ENCODE data around the gene DENND5B.
A peak's percentile ranks its signal among the peaks of the same experiment; 100 is the strongest.

Gene DENND5B

DNA sequence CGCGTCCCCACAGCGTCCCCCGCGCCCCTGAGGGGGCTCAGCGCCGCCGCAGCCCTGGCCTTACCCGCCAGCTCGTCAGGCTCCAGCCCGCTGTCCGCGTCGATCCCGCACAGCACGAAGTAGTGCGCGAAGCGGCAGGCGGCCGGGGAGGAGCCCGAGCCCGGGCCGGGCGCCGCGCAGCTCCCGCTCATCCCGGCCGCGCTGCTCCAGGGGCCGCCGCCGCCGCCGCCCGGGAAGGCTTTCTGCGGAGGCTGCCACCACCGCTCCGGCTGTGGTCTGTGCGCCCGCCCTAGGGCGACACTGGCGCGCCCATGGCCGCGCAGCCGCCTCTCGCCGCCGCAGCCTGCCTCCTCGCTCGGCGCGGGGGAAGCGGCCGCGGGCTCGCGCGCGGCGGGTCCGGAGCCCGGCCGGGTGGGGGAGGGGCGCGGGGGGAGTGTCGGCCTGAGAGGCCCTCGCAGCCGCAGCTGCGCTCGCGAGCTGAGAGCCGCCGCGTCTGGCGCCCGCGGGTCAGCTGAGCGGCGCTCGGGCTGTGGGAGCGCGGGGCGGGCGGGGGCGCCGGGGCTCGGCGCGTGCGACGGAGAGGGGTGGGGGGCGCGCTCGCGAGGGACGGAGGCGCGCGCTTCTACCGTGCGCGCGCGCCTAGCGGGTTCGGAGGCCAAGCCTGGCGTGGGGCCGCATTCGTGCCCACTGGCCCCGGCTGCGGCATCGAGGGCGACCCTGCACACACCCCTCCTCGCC lies at the start of gene DENND5B:
DENND5B (minus strand) TSS at position 495 of the 738 bp plus-strand sequence; CDS start at position 191, 304 bp downstream.
- in situ Hi-C loops (cut with HindIII; ENCODE audit: low pct_unique_long_range_greater_than_20kb, low sequenced_read_pairs) = no loop called here
- peak; percentile 68 to 83 for DNase-seq (ENCODE audit: low read depth in 1 of 2, low spot score in 1 of 2)
- no peak for TF ChIP-seq JUND (IDR thresholded peaks at IDR 0.05; ENCODE audit: low read depth)

DNA sequence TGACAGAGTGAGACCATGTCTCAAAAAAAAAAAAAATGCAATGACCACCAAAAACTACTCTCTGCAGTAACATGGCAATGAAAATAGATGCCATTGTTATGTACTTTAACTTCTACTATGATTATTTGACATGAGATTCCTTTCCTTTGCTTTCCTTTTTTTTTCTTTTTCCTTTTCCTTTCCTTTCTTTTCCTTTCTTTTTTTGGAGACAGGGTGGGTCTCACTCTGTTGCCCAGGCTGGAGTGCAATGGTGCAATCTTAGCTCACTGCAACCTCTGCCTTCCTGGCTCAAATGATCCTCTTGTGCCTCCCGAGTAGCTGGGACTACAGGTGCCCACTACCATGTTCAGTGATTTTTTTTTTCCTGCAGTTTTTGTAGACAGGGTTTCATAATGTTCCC lies 43.7 kb upstream of the DENND5B start:
- in situ Hi-C loops (cut with HindIII; ENCODE audit: low pct_unique_long_range_greater_than_20kb, low sequenced_read_pairs) = no loop called here

DNA sequence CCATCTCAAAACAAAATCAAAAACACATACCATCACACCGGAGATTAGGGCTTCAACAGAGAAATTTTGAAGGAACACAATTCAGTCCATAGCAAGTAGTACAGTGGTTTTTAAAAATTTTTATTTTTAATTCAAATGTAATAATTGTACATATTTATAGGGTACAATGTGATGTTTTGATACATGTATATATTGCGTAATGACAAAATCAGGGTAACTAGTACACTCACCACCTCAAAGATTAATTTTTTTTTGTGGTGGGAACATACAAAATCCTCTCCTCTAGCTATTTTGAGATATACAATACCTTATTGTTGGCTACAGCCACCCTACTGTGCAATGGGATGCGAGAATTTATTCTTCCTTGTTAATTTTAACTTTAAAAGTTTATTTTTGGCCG lies 42.5 kb upstream of the DENND5B start:
- no peak for TF ChIP-seq JUND (IDR thresholded peaks at IDR 0.05; ENCODE audit: low read depth)
- DNase-seq (ENCODE audit: low read depth in 1 of 2, low spot score in 1 of 2) = no peak
- in situ Hi-C loops (cut with HindIII; ENCODE audit: low pct_unique_long_range_greater_than_20kb, low sequenced_read_pairs) = no loop called here

More for the DNA sequence above, 43.7 kb upstream of the DENND5B start:
- no peak for DNase-seq (ENCODE audit: low read depth in 1 of 2, low spot score in 1 of 2)
- TF ChIP-seq JUND (IDR thresholded peaks at IDR 0.05; ENCODE audit: low read depth) = no peak

DNA sequence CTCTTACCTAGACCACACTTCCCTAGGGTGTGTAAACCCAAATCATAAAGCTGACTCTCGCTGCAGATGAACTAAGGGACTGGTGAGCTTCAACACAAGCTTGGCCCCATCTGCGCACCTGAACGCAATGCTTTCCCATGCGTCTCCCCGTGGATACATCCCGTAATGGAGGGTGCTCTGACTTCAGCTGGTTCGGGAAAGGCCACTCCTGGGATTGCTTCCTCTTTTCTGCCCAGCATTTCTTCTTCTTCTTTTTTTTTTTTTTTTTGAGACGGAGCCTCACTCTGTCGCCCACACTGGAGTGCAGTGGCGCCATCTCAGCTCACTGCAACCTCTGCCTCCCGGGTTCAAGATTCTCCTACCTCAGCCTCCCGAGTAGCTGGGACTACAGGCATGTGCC lies 40.9 kb upstream of the DENND5B start:
- no peak for TF ChIP-seq JUND (IDR thresholded peaks at IDR 0.05; ENCODE audit: low read depth)
- in situ Hi-C loops (cut with HindIII; ENCODE audit: low pct_unique_long_range_greater_than_20kb, low sequenced_read_pairs) = no loop called here
- DNase-seq (ENCODE audit: low read depth in 1 of 2, low spot score in 1 of 2) = no peak

DNA sequence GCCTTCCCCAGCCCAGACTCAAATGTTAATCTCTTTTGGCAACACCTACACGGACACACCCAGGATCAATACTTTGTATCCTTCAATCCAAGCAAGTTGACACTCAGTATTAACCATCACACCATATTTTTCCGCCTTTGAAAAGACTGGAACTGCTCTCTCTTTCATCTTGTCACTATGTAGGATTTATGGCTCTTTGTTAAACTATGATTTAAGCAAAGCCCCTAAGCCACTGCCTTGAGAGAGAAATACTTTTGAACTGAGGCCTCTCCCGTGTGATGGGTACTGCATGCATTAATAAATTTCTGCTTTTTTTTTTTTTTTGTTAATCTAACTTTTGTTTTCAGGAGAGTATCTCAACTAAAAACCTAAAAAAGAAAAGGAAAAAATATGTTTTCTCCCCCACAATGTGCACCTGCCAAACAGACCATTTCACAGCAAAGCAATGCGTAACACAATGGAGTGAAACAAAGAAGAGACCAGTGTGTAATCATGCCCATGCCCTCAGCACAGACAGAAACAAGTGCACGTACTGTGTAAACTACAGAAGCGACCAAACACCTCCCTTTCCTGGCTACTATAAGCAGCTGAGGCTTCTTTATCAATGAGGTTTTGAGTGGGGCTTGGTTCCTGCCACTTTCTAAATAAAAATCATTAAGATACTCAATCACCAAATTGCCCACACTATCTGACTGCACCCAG lies 40.2 kb upstream of the DENND5B start:
- in situ Hi-C loops (cut with HindIII; ENCODE audit: low pct_unique_long_range_greater_than_20kb, low sequenced_read_pairs) = no loop called here
- DNase-seq (ENCODE audit: low read depth in 1 of 2, low spot score in 1 of 2) = no peak
- TF ChIP-seq JUND (IDR thresholded peaks at IDR 0.05; ENCODE audit: low read depth) = no peak

DNA sequence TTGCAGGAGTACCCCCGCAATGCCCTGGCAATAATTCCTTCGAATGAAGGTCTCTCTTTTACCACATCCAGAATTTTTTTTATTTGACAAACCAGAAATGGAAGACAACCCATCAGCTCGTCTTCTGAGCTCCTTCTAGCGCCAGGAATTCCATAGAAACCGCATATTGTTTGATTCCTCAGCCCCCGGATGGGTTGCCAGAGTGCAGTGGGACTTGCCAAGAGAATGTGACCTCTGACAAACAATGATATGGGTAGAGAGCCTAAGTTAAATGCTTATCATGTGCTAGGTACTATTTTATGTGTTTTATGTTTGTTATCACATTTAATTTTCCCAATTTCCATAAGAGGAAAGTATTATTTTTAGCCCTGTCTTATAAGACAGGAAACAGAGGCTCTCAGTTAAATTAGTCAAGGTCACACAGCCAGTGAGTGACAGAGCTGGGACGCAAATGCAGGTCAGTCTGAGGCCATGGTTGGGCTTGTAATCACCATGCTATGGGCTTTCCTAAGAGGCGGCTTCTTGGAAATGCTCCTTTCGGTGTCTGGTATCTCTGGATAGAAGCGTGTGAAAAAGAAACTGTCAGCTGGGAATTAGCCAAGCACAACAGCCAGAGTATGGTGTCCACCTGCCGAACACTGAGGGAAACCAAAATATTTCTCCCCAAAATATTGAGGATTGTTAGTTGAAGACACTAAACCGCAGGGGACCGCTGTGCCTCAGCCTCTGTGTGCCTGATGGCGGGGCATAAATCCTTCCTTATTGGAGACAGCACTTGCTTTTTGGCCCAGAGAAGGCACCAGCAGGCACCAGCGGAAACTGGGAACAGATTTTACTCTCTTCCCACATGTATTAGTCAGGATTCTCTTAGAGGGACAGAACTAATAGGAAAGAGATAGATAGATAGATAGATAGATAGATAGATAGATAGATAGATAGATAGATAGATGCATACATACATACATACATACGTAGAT lies 39.1 kb upstream of the DENND5B start:
- no peak for TF ChIP-seq JUND (IDR thresholded peaks at IDR 0.05; ENCODE audit: low read depth)
- in situ Hi-C loops (cut with HindIII; ENCODE audit: low pct_unique_long_range_greater_than_20kb, low sequenced_read_pairs) = no loop called here
- DNase-seq (ENCODE audit: low read depth in 1 of 2, low spot score in 1 of 2) = no peak

DNA sequence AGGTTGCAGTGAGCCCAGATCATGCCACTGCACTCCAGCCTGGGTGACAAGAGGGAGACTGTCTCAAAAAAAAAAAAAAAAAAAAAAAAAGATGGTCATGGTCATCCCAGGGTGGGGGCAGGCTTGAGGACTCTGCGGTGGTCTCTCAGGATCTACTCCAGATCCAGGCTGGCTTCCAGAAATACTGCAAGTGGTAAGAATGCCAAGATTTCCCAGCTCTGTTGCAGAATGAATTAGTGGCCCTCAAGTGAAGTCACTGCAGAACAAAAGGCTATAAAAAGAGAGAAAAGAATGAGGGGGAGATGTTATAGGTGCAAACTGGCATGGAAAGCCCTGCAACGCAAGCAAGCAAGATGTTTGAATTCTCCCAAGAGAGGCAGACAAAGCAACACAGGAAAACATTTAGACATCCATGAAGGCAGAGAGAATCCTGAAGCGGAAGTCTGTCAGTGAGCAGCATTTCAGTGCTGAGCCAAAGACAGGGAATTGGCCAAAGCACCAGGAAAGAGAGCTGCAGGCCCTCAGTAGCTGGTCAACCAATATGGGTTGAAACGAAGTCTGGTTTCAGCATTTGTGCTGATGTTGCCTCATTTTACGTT lies 36.6 kb upstream of the DENND5B start:
- TF ChIP-seq JUND (IDR thresholded peaks at IDR 0.05; ENCODE audit: low read depth) = no peak
- in situ Hi-C loops (cut with HindIII; ENCODE audit: low pct_unique_long_range_greater_than_20kb, low sequenced_read_pairs) = no loop called here
- DNase-seq (ENCODE audit: low read depth in 1 of 2, low spot score in 1 of 2) = no peak

DNA sequence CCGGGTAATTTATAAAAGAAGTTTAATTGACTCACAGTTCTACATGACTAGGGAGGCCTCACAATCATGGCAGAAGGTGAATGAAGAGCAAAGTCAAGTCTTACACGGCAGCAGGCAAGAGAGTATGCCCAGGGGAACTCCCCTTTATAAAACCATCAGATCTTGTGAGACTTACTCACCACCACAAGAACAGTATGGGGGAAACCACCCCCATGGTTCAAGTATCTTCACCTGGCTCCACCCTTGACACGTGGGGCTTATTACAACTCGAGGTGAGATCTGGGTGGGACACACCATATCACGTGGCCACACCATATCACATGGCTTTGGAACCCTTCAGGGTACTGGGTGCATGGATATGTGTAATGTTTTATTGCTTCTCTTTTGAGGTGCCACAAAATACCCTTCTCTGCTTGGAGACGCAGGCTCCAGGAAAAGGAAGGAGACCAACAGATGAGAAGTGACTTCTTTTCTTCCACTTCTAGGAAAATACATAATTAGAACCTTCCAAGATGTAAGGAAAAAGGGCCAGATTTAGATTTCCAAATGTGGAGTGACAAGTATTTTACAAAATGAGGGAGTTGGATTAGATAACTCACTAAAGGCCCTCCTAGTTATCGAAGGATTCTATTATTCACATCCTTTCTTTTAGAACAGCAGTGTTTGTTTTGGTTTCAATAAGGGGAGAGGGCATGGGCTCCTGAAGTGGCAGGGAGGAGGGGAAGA lies 35.5 kb upstream of the DENND5B start:
- no peak for DNase-seq (ENCODE audit: low read depth in 1 of 2, low spot score in 1 of 2)
- TF ChIP-seq JUND (IDR thresholded peaks at IDR 0.05; ENCODE audit: low read depth) = no peak
- in situ Hi-C loops (cut with HindIII; ENCODE audit: low pct_unique_long_range_greater_than_20kb, low sequenced_read_pairs) = no loop called here

DNA sequence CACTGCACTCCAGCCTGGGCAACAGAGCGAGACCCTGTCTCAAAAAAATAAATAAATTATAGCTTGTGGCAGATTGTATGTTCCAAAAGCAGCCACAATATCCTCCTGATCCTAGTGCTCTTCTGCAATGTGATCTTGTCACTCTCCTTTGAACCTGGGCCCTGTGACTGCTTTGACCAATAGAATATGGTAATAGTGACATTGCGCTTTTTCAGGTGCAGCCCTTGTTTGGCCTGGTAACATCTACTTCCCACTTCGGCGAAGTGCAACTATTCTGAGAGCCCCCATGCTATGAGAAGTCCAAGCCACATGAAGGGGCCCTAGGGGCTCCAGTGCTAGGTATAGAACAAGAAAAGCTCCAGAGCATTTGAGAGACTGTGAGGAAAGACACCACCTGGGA lies 31.1 kb upstream of the DENND5B start:
- no peak for TF ChIP-seq JUND (IDR thresholded peaks at IDR 0.05; ENCODE audit: low read depth)
- in situ Hi-C loops (cut with HindIII; ENCODE audit: low pct_unique_long_range_greater_than_20kb, low sequenced_read_pairs) = no loop called here
- DNase-seq (ENCODE audit: low read depth in 1 of 2, low spot score in 1 of 2) = no peak

DNA sequence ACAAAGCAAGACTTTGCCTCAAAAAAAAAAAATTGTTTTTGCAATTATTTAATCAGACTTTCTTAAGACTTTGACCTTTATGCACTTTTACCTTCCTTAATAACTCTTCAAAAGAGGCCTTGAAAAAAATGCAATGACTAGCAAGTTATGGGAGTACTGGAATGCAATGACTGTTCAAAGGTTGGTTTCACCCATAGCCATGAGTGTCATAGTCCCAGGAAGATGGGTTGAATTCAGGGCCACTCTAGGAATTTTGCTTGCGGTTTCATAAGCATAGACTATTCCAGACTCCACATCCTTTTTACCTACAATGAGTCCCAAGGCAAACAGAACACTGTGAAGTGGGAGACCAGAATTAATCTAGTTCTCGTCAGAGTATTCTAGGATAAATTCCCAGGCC lies 29.4 kb upstream of the DENND5B start:
- in situ Hi-C loops (cut with HindIII; ENCODE audit: low pct_unique_long_range_greater_than_20kb, low sequenced_read_pairs) = no loop called here
- no peak for TF ChIP-seq JUND (IDR thresholded peaks at IDR 0.05; ENCODE audit: low read depth)
- DNase-seq (ENCODE audit: low read depth in 1 of 2, low spot score in 1 of 2) = no peak

DNA sequence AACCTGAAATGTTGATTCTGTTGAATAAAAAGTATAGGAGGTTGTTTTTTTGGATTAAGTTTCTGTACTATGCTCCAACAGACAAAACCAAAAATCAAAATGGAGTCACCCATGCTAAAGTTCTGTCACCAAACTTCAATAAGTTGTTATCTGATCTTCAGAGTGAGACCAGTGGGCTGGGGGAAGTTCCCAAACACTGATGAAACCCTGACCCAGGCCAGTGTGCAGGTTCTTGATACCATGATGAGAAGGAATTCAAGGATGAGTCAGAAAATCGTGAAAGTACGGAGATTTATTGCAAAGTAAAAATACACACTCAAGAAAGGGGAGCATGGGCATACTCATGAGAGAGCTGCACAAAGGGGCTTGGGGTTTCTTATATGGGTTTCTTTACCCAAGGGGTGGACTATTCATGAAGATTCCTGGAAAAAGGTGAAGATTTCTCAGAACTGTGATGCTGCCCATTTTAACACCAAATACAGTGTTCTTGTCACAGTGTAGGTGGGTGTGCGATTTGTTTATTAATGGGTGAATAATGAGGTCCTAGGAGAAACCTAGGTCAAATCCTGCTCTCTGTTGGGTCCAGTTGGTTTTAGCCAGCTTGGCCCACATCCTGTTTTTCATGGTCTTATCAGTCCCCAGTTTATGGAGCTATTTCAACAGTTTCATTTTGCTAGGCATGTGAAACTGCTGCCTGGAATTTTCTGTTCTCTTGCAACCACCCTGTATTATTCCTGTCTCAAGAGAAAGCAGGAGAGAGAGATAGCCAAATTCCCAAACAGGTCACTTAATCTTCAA lies 27.5 kb upstream of the DENND5B start:
- no peak for TF ChIP-seq JUND (IDR thresholded peaks at IDR 0.05; ENCODE audit: low read depth)
- no peak for DNase-seq (ENCODE audit: low read depth in 1 of 2, low spot score in 1 of 2)
- in situ Hi-C loops (cut with HindIII; ENCODE audit: low pct_unique_long_range_greater_than_20kb, low sequenced_read_pairs) = no loop called here
